GM12874 (cell line): ENCODE results near the gene C18orf63.

ENCODE experiments used
- CTCF ChIP-seq: IDR thresholded peaks from 2 replicates; pipeline ENCODE4 v1.5.1; 2011; ENCODE audit warnings: low read depth, mild to moderate bottlenecking, control low read depth, low read length, moderate library complexity; ENCODE audit not compliant: insufficient read depth

C18orf63 gene

DNA sequence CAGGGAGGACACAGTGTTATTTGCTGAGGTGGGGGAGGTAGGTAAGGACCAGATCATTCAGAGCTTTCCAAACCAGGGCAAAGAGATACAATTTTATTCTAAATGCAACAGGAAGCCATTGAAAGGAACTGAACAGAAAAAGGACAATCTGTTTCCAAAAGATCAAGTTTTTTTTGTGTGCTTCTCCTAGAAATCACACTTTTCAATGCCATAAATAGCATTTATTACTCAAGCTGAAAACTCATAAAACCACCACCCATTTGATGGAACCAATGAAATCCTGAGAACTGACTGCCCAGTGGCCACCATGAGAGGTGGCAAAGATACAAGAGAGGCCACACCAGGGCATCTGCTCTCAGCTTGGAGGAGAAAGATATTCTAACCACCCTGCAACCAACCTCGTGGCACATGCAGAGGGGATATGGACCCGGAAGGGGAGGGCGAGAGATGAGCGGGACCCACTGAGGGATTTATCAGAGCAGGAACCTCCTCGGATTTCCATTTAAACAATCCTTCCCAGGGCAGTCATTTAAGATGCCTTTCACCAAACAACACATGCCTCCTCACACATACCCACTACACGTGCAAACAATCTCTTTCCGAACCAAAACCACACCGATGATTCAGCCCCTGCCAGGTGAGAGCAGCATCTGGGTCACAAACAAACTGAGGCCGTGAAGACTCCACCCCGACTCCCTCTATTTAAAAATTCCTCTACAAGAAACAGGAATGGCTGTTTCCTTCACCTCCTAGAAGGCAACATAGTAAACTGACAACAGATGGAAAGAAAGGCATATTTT is 32.7 kb upstream of the C18orf63 start:
- TF ChIP-seq CTCF: no peak

DNA sequence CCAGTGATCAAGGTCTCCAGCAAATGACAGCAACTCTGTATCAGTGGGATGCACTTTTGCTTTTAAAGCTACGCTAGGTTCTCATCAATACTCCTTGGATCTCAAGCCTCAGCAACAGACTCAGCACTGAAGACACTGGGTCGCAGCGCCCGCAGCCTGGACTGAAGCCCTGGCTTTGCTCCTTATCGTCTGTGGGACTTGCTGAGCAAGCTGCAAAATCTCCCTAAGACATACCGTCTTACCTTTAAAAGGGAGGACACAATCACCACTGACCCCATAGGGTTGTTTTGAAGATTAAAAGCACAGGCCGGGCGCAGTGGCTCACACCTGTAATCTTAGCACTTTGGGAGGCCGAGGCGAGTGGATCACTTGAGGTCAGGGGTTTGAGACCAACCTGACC is 32.0 kb upstream of the C18orf63 start:
- no peak for TF ChIP-seq CTCF

DNA sequence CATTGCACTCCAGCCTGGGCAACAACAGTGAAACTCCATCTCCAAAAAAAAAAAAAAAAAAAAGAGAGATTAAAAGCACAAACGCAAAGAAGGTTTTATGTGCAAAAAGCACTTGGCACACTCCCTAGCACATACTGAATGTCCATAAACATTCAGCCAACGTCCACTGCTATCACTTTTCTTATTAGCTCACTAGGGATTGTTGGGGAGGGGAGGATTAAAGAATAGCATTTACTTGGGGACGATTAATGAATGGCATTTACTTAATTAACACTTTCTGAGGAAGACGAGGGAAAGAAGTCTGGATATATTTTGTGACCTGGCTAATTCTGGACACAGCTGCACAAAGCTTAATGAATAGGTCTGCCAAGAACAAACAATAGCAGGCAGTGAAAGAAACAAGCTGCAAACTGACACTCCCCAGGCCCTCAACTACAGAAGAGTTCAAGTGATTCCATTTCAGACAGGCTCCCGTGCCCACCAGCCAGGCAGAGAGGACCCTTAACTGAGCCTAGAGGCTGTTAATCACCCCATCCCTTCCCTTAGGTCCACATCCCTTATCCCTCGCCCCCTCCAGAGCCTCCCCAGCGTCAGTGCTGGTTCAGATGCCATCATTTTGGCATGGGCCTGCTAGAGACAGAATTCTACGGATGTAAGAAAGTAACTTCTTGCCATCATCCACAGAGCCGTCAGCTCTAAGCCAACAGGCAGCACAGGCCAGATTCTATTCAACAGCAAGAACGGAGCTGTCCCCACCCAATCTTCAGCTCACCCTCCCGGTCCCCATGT is 31.3 kb upstream of the C18orf63 start:
- no peak for TF ChIP-seq CTCF

- no peak for TF ChIP-seq CTCF
Measured at GRCh38 chr18:74284980-74285355, 30.7 kb upstream of the C18orf63 start.

DNA sequence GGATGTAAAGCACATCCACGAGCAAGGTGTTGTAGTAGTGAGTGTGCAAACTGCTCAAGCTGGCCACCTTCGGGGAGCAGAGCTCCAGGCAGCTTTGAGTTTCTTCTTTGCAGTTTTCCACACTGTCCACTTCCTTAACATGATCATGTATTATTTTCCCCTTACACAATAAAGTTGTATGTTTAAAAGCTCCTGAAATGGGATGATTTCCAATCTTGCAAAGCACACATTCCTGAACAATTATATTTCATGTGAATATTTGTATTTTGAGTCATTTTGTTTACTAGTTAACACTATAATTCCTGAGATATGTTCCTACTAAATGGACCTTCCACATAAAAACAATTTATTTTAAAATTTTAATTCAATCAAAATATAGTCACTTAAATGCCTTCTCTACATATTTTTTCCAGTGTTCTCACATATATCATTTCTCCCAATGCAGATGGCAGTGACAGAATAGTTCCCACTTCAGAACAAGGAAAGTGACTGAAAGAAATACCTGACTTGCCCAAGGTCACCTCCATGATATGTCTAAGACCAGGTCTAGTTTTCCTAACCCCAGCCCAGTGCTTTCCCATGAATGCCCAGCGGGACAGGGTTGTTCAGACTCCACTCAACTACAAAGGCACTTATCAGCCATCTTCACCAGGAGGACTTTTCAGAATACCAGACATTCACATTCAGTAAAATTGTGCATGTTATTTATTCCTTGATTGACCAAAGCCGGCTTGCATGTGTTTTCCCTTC is 29.4 kb upstream of the C18orf63 start:
- no peak for TF ChIP-seq CTCF

- no peak for TF ChIP-seq CTCF
Measured at GRCh38 chr18:74286856-74287255, 28.8 kb upstream of the C18orf63 start.

DNA sequence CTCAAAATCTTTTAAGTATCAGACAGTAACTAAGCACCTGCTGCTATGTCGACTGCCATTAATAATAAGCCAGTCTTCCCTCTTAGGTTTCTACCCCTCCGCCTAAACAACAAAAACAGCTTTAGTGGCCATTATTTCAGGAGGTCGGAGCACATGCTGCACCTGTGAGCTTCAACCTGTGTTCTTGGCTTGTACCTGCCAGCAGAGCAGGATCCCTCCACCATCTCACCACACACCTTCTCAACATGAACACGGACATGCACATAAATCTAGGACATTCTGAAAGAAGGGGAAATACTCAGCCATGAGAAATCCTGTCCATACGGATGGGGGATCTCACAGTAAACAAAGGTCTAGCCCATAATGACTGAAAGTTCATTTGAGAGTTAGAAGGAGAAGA is 27.6 kb upstream of the C18orf63 start:
- no peak for TF ChIP-seq CTCF
